GM12878 (cell line): ENCODE data around the gene NUAK2.

ENCODE experiments used
- MXI1 ChIP-seq: fragments of 150-350 bp; IDR thresholded peaks from 2 replicates; pipeline ENCODE4 v1.6.1; 2011; ENCODE audit warnings: low read depth, mild to moderate bottlenecking, inconsistent platforms, low read length, improper control_type of control experiment
- TF ChIP-seq, protein P1 (sequence below), 3 experiments: IDR thresholded peaks in 2 of 3; conservative IDR thresholded peaks in 1 of 3; 2 replicates each; pipeline ENCODE4 v1.5.1; 2011; ENCODE audit warnings: low read depth in 3 of 3, low read length in 3 of 3, mild to moderate bottlenecking in 3 of 3, control low read depth in 2 of 3, moderate library complexity in 2 of 3, inconsistent platforms in 1 of 3, mixed read lengths in 1 of 3; ENCODE audit not compliant: control insufficient read depth in 2 of 3, insufficient read depth in 1 of 3; ENCODE audit errors: extremely low read depth in 1 of 3
- TF ChIP-seq, protein P2 (sequence below): IDR thresholded peaks from 2 replicates; pipeline ENCODE4 v1.6.1; 2011; ENCODE audit warnings: low read depth, low read length, improper control_type of control experiment, borderline replicate concordance

DNA sequence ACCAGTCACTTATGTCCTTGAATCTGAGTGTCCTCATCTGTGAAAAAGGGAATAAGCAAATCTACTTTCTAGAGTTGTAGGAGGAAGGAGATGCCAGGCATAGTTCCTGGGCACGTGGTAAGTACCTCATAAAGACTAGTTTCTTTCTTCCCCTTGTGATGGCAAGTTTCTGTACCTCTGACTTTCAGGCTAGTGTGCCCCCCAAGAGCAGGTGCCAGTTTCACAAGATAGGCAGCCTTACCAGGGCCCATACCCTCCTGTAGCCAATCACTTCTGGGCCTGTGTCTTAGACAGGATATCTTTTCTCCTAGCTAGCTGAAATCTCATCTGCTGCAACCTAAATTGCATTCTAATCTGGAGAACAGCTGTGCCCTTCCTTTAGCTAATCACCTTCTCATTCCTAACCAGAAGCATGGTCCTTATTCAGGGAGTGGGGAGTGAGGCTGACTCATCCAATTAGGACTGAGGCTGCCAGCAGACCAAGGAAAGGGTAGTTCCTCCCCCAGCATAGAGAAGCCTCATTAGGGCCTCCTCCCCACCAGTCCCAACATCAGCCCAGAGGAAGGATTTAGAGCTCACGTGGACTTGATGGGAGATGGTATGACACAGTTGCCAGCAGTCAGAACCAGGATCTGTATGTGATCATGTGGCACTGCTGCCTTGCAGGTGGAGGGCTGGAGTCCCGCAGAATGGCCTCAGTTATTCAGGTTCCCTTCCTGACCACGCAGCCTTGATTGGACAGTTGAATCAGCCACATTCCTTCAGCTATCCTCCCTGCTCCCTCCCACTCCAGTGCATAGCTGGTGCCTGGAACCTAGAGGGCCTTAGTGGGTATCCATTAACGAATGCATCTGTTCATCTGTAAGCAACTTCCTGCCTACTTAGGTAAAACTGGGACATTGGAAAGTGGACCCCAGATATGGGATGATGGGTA is 27.3 kb upstream of the NUAK2 start:
- TF ChIP-seq, protein P1, sequence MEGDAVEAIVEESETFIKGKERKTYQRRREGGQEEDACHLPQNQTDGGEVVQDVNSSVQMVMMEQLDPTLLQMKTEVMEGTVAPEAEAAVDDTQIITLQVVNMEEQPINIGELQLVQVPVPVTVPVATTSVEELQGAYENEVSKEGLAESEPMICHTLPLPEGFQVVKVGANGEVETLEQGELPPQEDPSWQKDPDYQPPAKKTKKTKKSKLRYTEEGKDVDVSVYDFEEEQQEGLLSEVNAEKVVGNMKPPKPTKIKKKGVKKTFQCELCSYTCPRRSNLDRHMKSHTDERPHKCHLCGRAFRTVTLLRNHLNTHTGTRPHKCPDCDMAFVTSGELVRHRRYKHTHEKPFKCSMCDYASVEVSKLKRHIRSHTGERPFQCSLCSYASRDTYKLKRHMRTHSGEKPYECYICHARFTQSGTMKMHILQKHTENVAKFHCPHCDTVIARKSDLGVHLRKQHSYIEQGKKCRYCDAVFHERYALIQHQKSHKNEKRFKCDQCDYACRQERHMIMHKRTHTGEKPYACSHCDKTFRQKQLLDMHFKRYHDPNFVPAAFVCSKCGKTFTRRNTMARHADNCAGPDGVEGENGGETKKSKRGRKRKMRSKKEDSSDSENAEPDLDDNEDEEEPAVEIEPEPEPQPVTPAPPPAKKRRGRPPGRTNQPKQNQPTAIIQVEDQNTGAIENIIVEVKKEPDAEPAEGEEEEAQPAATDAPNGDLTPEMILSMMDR (IDR thresholded peaks at IDR 0.05 in 2 of 3, conservative IDR thresholded peaks at IDR 0.05 in 1 of 3; ENCODE audit: control insufficient read depth in 2 of 3, extremely low read depth in 1 of 3, insufficient read depth in 1 of 3, low read depth in 3 of 3, low read length in 3 of 3), result no peak
- no peak for TF ChIP-seq MXI1
- TF ChIP-seq, protein P2, sequence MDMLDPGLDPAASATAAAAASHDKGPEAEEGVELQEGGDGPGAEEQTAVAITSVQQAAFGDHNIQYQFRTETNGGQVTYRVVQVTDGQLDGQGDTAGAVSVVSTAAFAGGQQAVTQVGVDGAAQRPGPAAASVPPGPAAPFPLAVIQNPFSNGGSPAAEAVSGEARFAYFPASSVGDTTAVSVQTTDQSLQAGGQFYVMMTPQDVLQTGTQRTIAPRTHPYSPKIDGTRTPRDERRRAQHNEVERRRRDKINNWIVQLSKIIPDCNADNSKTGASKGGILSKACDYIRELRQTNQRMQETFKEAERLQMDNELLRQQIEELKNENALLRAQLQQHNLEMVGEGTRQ, result no peak
